Measurements from ENCODE around the gene RPS5. TPM values are rescaled to one million over a fixed set of nuclear protein-coding genes. Genes with fewer than 3 reads are reported as not detected.

The RPS5 gene
- total RNA-seq, 1 experiment from 2014 or later: 1,400 TPM

- H3K23me2 ChIP-seq (ENCODE audit: insufficient read length, low read depth, low read length, poor library complexity, severe bottlenecking): peaks cover 2% of the 10 kb centered on the region
- no peak overlapping the region for H2BK12ac ChIP-seq (ENCODE audit: insufficient read length, low read depth, low read length)
- H2AFZ ChIP-seq (ENCODE audit: low read length): no peak overlapping the region
- no peaks in the 10 kb centered on the region for H3K79me2 ChIP-seq (ENCODE audit: insufficient read depth, low read length)
- no peak overlapping the region for H2BK15ac ChIP-seq (ENCODE audit: low read depth, low read length)
- no peaks in the 10 kb centered on the region for H3K9me3 ChIP-seq (ENCODE audit: control insufficient read depth, low read depth, low read length)
- Mint-ChIP-seq H3K27ac (no peak overlapping the region), H3K4me1 (peaks cover 0 to 5% of the 10 kb centered on the region in 2 experiments; a peak in 2 of 4 replicates), H3K4me3 (no peak overlapping the region), H3K27me3 (ENCODE audit: low read depth) (no peaks in the 10 kb centered on the region), H3K9me3 (no peaks in the 10 kb centered on the region), H3K36me3 (ENCODE audit: insufficient read depth in 1 of 3, low read depth in 3 of 3) (peaks cover 0 to 2% (median 0%) of the 10 kb centered on the region in 3 experiments; a peak in 2 of 7 replicates)
- H3K4me1 ChIP-seq (ENCODE audit: insufficient read depth, low read length): no peaks in the 10 kb centered on the region
- no peak overlapping the region for H3K9ac ChIP-seq (ENCODE audit: extremely low read depth, insufficient read length, low read length)
- H3K27ac ChIP-seq (ENCODE audit: insufficient read length, low read depth, low read length): no peak overlapping the region
- H3K27me3 ChIP-seq (ENCODE audit: insufficient read depth, low read length): no peaks in the 10 kb centered on the region
- no peak overlapping the region for H4K8ac ChIP-seq (replicated peaks; ENCODE audit: insufficient read length, low read depth, low read length)
- no peak for DNase-seq
- H3K14ac ChIP-seq (ENCODE audit: insufficient read depth, low read length): no peak overlapping the region
- WGBS (ENCODE audit: extremely low coverage, insufficient read length, low lambda C conversion rate): no CpG with 5 or more reads among the region's 94 CpGs
- H3K18ac ChIP-seq (ENCODE audit: insufficient read length, low read depth, low read length): no peak overlapping the region
- H3K4ac ChIP-seq (ENCODE audit: low read depth, low read length): no peak overlapping the region
- H3K4me2 ChIP-seq (ENCODE audit: insufficient read depth, insufficient read length, low read length): no peak overlapping the region
- H2BK120ac ChIP-seq (ENCODE audit: low read depth, low read length, poor library complexity, severe bottlenecking): no peak overlapping the region
- no peak overlapping the region for H3K56ac ChIP-seq (ENCODE audit: insufficient read length, low read depth, low read length)
- no peak overlapping the region for H4K91ac ChIP-seq (ENCODE audit: insufficient read length, low read depth, low read length)
- no peak overlapping the region for H2BK20ac ChIP-seq (ENCODE audit: low read depth, low read length, poor library complexity, severe bottlenecking)
- H2BK5ac ChIP-seq (ENCODE audit: insufficient read length, low read length): no peak overlapping the region
- no peak overlapping the region for H2AK5ac ChIP-seq (ENCODE audit: insufficient read length, low read length)
- TF ChIP-seq CTCF (conservative IDR thresholded peaks at IDR 0.05): no peak
- H3K23ac ChIP-seq (ENCODE audit: insufficient read length, low read depth, low read length): no peak overlapping the region
- H4K5ac ChIP-seq (ENCODE audit: insufficient read length, low read depth, low read length): no peak overlapping the region
- no peaks in the 10 kb centered on the region for H3K79me1 ChIP-seq (ENCODE audit: insufficient read depth, low read depth, low read length, poor library complexity, severe bottlenecking)
- no peaks in the 10 kb centered on the region for H4K20me1 ChIP-seq (ENCODE audit: control insufficient read depth, insufficient read depth, insufficient read length)
- no peak overlapping the region for H3T11ph ChIP-seq (ENCODE audit: low read length)
These were observed 30.9 kb upstream of the RPS5 start for GRCh38 chr19:58355908-58356765.

All from H9 (cell line).